Glutamatergic neuron (in vitro differentiated cells): ENCODE data around the gene TRIM8. TPM values are rescaled to one million over a fixed set of nuclear protein-coding genes. Genes with fewer than 3 reads are reported as not detected.

Experiments
- DNase-seq: peaks from one replicate; pipeline ENCODE4 v3.0.0; 2022
- H3K27ac Mint-ChIP-seq: one replicate; pipeline ENCODE4 v1.8.0; 2020; ENCODE audit warnings: mild to moderate bottlenecking, mixed read lengths, inconsistent platforms; ENCODE audit not compliant: unreplicated experiment
- H3K27me3 Mint-ChIP-seq: one replicate; pipeline ENCODE4 v1.8.0; 2020; ENCODE audit warnings: mild to moderate bottlenecking, moderate library complexity, mixed read lengths, inconsistent platforms; ENCODE audit not compliant: unreplicated experiment
- H3K36me3 Mint-ChIP-seq: one replicate; pipeline ENCODE4 v1.8.0; 2020; ENCODE audit warnings: mild to moderate bottlenecking, mixed read lengths, inconsistent platforms; ENCODE audit not compliant: unreplicated experiment
- H3K4me1 Mint-ChIP-seq: one replicate; pipeline ENCODE4 v1.8.0; 2020; ENCODE audit warnings: mild to moderate bottlenecking, low read depth, mixed read lengths, inconsistent platforms; ENCODE audit not compliant: unreplicated experiment
- H3K4me3 Mint-ChIP-seq: one replicate; pipeline ENCODE4 v1.8.0; 2020; ENCODE audit warnings: mild to moderate bottlenecking, mixed read lengths, inconsistent platforms; ENCODE audit not compliant: unreplicated experiment
- H3K9me3 Mint-ChIP-seq: one replicate; pipeline ENCODE4 v1.8.0; 2020; ENCODE audit warnings: mild to moderate bottlenecking, moderate library complexity, mixed read lengths, inconsistent platforms; ENCODE audit not compliant: unreplicated experiment
- total RNA-seq: library from RNA; stranded (reverse); fragmentation: NEBNext Ultra II Directional; extraction: Animal tissue kit (Norgen Biotek cat#: 25700); gene quantifications from one replicate; pipeline ENCODE4 v1.2.1, GENCODE V29; 2021; ENCODE audit not compliant: unreplicated experiment
- TF ChIP-seq, protein P1 (sequence below): fragments of 200-600 bp; sonication (generic); IDR thresholded peaks from one replicate; pipeline ENCODE4 v1.5.0; 2021; ENCODE audit not compliant: partially characterized antibody, unreplicated experiment

The TRIM8 gene
- total RNA-seq, 1 donor from 2014 or later, result 74.8 TPM

DNA sequence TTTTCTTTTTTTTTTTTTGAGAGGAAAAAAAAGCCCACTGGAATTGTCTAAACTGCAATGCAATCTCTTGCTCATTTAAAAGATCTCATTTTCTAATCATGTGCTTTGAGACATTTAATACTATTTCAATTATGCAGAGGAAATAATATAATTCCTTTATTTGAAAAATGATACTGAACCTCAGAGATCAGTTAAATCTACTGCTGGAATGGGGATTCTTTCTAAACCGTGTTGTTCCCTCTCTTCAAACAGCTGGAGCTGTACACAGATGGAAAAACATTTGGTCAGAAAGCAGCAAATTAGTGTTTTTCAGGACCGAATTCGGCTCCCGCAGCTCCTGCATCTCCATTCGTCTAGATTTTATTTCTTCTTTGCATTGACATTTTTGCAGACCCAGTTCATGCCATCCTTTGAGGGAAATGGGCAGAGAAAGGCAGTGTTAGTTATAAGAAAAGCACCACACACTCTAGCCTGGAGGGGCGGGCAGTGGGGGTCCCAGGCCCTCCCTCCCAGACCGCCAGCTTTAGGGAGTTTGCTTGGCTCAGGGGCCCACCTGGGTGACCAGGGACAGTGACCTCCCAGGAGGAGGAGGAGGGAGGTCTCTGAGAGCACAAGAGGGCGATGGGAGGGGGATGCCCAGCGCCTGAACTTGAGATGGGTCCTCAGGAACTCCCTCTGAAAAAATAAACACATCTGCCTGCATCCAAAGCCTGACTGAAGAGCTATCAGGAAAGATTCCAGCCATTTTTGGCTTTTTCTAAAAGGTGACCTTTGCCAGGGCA lies 32.4 kb downstream of the TRIM8 start:
- H3K9me3 Mint-ChIP-seq, result peaks cover 12% of the 10 kb centered on the region
- peaks cover 55% of the 10 kb centered on the region for H3K4me1 Mint-ChIP-seq
- peak overlapping the region; percentile 67 for H3K27ac Mint-ChIP-seq
- DNase-seq, result no peak
- H3K36me3 Mint-ChIP-seq, result peaks cover 5% of the 10 kb centered on the region
- H3K4me3 Mint-ChIP-seq, result peak overlapping the region; percentile 69
- H3K27me3 Mint-ChIP-seq, result peaks cover 5% of the 10 kb centered on the region
- TF ChIP-seq, protein P1, sequence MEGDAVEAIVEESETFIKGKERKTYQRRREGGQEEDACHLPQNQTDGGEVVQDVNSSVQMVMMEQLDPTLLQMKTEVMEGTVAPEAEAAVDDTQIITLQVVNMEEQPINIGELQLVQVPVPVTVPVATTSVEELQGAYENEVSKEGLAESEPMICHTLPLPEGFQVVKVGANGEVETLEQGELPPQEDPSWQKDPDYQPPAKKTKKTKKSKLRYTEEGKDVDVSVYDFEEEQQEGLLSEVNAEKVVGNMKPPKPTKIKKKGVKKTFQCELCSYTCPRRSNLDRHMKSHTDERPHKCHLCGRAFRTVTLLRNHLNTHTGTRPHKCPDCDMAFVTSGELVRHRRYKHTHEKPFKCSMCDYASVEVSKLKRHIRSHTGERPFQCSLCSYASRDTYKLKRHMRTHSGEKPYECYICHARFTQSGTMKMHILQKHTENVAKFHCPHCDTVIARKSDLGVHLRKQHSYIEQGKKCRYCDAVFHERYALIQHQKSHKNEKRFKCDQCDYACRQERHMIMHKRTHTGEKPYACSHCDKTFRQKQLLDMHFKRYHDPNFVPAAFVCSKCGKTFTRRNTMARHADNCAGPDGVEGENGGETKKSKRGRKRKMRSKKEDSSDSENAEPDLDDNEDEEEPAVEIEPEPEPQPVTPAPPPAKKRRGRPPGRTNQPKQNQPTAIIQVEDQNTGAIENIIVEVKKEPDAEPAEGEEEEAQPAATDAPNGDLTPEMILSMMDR, result no peak

DNA sequence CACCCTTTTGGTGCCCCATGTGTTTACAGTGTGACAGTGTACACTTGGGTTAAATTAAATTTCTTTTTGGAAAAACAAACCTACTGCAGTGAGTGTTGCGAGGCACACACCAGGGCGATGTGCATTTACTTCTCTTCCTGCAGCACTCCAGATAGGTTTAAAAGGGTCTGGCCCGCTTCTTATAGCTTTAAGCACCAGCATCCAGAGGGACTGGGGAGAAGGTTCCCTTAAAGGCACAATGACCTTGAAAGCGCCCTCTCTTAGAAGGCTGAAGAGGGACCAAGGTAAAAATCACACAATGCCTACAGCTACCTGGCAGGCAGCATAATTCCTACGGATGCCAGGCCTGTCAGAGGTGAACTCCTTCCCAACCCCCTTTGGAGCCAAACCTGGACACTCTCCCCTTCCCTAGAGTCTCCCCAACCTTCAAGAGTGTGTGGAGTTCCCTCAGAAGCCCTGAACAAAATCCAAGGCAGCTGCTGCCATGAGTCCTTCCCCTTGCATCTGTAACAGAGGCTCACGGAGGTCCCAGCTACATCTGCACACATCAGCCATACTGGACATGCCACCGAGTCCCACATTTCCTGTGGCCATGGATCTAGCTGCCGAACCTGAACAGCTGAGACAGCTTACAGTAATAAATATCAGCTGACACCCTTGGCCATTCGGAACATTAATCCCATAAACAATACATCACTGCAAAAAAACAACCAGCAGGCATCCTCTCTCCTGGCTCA lies 33.2 kb downstream of the TRIM8 start:
- Mint-ChIP-seq H3K4me1 (peaks cover 54% of the 10 kb centered on the region), H3K4me3 (peak overlapping the region; percentile 69), H3K9me3 (peaks cover 12% of the 10 kb centered on the region), H3K27me3 (peaks cover 5% of the 10 kb centered on the region), H3K36me3 (peaks cover 6% of the 10 kb centered on the region), H3K27ac (peak overlapping the region; percentile 76)
- TF ChIP-seq, protein P1, result no peak
- no peak for DNase-seq

DNA sequence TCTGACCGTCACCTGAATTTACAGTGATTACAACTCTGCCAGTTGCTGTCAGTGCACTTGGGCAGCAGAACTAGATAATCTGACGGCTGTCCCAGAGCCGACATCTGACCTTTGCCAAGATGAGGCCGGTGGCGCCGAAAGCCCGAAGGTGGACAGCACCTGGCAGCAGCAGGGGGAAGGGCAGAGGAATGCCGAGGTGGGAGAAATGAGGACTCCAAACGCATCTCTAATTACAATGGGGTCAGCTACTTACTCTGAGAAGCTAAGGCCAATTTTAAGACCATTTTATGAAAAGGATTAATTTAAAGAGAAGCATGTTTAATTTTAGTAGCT lies 33.8 kb downstream of the TRIM8 start:
- Mint-ChIP-seq H3K4me1 (peaks cover 50% of the 10 kb centered on the region), H3K36me3 (peaks cover 6% of the 10 kb centered on the region), H3K27ac (peak overlapping the region; percentile 76), H3K4me3 (peak overlapping the region; percentile 69), H3K9me3 (peaks cover 12% of the 10 kb centered on the region), H3K27me3 (peaks cover 4% of the 10 kb centered on the region)
- TF ChIP-seq, protein P1, result no peak
- no peak for DNase-seq

DNA sequence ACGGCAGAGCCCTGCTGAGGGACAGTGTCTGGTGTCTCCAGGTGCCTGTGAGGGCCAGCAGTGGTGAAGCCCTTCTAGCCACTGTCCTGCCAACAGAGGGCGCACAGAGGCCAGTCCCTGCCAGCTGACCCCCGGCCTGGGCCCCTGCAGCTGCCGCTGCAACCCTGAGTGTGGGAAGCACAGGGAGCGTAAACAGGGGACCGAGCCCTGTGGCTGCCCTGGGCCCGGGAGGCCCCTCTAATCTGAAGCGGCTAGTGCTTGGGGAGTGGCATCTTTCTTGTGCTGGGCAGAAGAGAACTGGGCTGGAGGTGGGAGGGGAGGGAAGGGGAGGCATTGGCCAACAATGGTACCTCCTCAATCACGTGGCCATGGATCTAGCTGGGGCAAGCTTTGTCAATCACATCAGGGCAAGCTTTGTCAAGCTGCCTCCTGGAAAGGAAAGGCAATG lies 34.6 kb downstream of the TRIM8 start:
- Mint-ChIP-seq H3K27me3 (peaks cover 4% of the 10 kb centered on the region), H3K36me3 (peaks cover 6% of the 10 kb centered on the region), H3K4me3 (peak overlapping the region; percentile 25), H3K27ac (peak overlapping the region; percentile 86), H3K9me3 (peaks cover 9% of the 10 kb centered on the region), H3K4me1 (peaks cover 43% of the 10 kb centered on the region)
- peak; percentile 86 for DNase-seq
- TF ChIP-seq, protein P1, result peak; percentile 65

DNA sequence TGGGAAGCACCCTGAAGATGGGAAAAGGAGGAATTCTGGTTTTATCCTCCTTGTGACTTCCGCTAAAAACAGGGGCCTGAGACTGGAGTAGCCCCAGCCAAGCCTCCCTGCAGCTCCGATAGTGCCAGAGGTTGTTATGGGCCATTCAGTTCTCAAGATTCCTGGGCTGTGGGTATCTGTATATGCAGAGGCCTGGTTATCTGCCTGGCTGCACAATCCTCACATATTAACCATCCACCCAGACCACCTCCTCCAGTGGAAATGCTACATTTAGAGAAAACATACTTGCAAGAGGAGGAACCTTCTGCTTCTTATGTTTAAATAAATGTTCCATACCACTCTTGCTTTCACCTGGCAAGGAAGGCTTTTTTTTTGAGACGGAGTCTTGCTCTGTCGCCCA lies 35.3 kb downstream of the TRIM8 start:
- Mint-ChIP-seq H3K9me3 (peaks cover 9% of the 10 kb centered on the region), H3K27ac (peak overlapping the region; percentile 86), H3K4me3 (no peak overlapping the region), H3K27me3 (peaks cover 4% of the 10 kb centered on the region), H3K36me3 (peaks cover 6% of the 10 kb centered on the region), H3K4me1 (peaks cover 40% of the 10 kb centered on the region)
- TF ChIP-seq, protein P1, result no peak
- no peak for DNase-seq
